T1000 (cell line): ENCODE measurements around the gene C10orf95.
"Not testable (repeated sequence)": the region's sequence is repeated elsewhere in the genome, so short reads cannot be mapped to it uniquely, and the experiment has no call there.

ENCODE experiments used
- DNase-seq: peaks from one replicate; lab custom pipeline; 2025; ENCODE audit warnings: mixed read lengths; lab: John Stamatoyannopoulos, UW

C10orf95 gene

GRCh38 chr10:102465466-102465865 is 14.1 kb upstream of the C10orf95 start:
- DNase-seq = no peak

GRCh38 chr10:102463983-102464382 is 12.6 kb upstream of the C10orf95 start:
- no peak for DNase-seq

- DNase-seq = no peak
Observed at GRCh38 chr10:102462512-102463054, 11.2 kb upstream of the C10orf95 start.

- no peak for DNase-seq
Observed at GRCh38 chr10:102461187-102462054, 10.1 kb upstream of the C10orf95 start.

DNA sequence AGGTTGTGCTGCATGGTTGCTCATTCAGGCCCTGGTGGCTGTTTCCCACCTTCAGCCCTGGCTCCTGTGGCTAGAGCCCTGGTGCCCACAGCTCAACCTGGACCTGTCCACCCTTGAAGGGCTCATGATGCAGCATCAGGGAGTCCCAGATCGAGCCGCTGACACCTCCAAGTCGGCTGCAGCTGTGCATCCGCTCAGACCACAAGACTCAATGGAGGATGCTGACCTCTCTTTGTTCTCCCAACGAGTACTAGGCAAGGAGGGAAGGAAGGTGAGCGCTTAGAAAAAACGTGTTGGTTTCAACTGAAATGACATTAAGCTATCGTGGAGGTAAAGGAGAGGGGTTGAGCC is 9.5 kb upstream of the C10orf95 start:
- DNase-seq = no peak

DNA sequence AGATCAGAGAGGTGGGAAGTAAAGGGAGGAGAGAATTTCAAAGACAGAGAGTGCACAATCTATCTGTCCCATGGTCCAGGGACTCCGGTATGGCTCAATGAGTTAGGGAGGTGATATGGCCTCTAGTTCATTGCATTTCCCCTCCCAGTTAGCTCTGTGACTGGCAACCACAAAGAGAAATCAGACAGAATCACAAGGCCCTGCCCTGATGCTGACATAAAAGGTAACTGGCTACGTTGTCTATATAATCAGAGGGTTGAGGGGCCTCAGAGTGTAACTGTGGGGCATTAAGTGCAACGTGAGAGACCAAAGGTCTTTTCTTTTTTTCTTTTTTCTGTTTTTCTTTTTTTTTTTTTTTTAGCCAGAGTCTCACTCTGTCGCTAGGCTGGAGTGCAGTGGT is 7.3 kb upstream of the C10orf95 start:
- DNase-seq = no peak

DNA sequence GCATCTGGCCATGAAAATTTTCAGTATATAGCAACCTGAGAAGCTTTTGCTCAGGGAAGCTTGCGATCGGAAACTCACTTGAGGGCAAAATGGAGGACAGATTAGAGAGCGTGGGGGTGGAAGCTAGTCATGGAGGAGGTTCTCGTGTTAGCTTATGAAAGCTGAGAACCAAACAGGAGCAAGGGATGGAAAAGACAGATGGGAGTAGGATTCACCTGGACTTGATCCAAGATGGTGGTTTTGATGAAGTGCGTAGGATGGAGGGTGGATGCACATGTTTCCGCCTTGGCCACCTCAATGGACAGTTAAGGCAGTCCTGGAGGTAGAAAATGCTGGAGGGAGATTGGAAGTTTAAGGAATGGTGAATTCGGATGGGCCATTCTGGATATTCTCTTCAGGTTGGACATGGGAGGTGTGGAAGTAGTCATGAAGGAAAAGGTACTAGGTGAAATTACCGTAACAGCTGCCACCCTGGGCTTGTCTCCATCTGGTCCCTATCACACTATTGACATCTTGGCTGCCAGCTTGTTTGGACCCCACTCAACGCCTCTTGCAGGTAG is 6.3 kb upstream of the C10orf95 start:
- DNase-seq = no peak

DNA sequence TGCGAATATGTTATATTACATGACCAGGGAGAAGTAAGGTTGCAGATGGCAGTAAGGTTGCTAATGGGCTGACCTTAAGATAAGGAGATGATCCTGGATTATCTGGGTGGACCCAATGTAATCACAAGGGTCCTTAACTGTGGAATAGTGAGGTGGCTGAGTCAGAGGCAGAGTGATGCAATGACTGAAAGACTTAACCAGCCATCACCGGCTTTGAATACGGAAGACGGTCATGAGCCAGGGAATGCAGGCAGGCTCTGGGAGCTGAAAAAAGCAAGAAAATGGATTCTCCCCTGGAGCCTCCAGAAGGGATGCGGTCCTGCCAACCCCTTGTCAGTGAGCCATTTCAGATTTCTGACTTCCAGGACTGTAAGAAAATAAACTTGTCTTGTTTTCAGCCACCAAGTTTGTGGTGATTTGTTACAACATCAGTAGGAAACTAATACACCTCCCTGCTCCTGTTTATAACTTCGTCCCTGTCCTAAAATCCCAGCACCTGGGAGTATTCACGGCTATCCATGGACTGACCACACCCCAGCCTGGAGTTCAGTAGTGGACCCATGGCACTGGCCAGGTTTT is 4.6 kb upstream of the C10orf95 start:
- DNase-seq = no peak

- DNase-seq = not testable (repeated sequence)
Observed at GRCh38 chr10:102454662-102455487, 3.5 kb upstream of the C10orf95 start.

DNA sequence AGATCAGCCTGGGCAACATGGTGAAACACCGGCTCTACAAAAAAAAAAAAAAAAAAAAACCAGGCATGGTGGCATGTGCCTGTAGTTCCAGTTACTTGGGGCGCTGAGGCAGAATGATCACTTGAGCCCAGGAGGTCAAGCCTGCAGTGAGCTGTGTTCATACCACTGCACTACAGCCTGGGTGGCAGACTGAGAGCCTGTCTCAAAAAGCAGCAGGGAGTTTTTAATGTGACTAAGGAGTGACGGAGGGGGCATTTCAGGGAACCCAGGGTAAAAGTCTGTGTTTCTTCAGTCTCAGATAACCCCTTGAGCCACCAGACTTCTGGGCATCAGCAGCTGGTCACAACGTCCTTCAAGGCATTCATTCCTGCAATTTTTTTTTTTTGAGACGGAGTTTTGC is 2.2 kb upstream of the C10orf95 start:
- DNase-seq = no peak

DNA sequence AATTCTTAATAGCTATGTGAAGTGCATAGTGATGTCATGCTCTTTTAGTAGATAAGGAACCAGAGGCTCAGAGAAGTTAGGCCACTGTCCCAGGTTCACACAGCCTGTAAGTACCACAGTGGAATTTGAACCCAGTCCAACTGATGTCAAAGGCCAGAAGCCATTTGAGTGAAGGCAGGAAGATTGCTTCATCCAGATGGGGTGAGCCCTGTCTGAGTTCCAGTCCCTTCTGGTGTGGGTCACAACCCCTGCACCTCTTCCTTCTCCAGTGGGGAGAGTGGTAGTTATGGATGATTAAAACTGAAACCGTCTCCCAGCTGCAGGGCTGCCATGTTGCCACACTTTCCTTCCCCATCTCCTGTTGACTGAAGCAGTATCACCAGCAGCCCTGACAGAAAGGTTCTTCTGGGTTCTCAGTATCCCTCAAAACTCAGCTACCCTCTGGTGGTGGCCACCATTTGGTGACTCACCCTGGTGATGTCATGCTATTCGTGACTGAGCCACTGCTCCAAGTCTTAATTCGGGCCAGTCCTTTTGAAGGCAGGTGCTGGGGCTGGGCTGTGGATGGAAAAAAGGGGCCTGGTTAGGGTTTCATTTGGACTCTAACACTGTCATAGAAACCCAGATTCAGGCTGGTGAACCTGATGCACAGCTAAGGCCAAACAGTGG is 1.5 kb upstream of the C10orf95 start:
- DNase-seq = no peak

DNA sequence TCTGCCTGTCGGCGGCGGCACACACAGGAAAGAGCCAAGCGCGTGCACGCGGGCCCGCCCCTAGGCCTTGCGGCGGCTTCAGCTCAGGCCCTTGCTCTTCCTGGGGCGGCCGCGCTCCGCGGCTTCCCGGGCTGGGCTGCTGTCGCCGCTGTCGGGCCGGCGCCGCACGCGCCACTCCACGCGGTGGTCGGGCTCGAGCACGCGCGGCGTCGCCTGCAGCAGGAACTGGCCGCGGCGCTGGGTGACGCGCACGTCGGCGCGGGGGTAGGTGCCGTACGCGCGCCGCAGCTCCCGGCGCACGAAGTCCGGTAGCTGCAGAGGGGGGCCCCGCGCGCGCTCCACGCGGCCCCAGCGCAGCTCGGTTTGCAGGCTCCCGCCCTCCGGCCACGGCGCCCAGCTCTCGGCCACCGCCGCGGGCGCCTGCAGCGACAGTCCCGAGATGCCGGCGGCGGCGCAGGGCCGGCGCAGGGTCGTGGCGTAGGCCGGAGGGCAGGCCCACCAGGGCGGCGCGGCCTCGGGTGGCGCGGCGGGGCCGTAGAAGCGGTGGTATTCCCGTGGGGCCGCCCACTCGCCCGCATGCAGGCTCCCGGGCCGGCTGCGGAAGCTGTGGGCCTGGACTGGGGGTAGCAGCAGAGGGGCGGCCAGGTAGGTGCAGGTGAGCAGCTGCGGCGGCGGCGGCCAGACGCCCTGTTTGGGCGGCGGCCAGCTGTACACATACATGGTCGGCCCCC is 804 bp downstream of the C10orf95 start:
- DNase-seq = peak; percentile 17

- DNase-seq = no peak
Observed at GRCh38 chr10:102450124-102450373, 1.3 kb downstream of the C10orf95 start.

DNA sequence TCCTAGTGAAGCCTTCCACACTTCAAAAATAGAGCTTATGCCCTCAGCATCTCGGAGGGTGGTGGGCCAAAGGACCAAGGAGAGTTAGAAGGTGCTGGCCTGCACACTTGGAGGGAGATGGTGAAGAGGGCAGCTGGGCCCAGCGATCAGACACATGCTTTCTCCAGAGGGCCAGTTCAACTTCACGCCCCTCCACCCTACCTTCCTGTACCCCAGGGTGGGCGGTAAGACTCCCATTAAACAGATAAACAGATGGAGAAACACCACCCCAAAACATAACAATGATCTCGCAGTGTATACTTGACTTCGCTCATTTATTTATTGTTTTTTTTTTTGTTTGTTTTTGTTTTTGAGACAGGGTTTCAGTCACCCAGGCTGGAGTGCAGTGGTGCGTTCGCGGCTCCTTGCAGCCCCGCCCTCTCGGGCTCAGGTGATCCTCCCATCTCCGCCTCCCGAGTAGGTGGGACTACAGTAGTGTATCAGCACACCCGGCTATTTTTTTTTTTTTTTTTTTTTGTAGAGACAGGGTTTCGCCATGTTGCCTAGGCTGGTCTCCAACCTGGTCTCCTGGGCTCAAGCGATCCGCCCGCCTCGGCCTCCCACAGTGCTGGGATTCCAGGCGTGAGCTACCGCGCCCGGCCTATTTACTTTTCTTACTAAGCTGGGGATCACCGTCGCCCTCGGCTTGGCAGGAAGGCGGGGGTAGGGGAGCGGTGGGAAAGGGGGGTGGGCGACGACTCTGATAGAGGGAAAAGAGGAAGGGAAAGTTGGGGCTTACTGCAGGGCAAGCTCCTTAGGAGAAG is 1.8 kb downstream of the C10orf95 start:
- DNase-seq = no peak

- DNase-seq = no peak
Observed at GRCh38 chr10:102444851-102445250, 6.5 kb downstream of the C10orf95 start.

DNA sequence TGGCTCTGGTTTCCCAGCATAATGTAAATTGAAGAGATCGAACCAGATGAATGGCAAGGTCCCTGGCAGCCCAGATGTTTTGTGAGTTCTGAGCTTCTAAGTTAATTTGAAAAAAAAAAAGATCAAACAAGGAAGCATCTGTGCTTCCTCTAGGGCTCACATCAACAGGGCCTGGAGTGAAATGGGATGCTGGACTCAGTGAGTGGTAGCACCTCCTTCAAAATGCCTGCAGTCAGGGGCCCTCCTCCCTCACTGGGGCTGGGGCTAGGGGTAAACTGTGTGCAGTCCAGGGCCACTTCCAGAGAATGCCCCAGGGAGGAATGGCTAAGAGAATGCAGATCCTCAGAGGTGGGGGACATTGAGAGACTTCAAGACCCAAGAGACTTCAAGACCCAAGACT is 13.0 kb downstream of the C10orf95 start:
- no peak for DNase-seq

DNA sequence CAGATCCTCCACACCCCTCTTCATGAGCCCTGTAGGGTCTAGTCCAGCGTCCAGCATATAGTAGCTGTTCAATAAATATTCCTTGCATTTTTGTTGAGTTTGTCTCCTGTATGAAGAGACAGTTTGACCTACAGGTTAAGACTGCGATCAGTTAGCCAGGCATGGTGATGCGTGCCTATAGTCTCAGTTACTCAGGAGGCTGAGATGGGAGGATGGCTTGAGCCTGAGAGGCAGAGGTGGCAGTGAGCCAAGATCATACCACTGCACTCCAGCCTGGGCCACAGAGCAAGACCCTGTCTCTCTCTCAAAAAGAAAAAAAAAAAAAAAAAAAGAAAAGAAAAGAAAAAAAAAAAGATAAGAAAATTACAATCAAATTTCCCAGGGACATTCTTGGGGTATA is 13.8 kb downstream of the C10orf95 start:
- DNase-seq = no peak

DNA sequence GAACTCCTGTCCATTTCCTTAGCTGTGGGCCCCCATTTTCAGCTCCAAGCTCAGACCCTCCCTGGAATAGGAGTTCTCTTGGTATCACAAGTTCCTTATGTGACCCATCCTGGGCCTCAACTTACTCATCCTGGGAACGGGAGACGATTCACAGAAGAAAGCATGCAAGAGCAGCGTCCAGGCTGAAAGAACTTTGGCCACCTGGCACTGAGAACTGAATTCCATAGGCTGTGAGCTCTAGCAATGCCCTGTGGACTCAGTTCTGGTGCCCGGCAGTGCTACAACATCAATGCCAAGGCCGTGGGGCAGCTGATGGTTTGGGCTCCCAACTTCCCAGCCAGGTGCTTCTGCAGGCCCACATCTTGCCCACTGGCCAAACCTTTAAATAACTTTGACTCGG is 15.0 kb downstream of the C10orf95 start:
- no peak for DNase-seq

DNA sequence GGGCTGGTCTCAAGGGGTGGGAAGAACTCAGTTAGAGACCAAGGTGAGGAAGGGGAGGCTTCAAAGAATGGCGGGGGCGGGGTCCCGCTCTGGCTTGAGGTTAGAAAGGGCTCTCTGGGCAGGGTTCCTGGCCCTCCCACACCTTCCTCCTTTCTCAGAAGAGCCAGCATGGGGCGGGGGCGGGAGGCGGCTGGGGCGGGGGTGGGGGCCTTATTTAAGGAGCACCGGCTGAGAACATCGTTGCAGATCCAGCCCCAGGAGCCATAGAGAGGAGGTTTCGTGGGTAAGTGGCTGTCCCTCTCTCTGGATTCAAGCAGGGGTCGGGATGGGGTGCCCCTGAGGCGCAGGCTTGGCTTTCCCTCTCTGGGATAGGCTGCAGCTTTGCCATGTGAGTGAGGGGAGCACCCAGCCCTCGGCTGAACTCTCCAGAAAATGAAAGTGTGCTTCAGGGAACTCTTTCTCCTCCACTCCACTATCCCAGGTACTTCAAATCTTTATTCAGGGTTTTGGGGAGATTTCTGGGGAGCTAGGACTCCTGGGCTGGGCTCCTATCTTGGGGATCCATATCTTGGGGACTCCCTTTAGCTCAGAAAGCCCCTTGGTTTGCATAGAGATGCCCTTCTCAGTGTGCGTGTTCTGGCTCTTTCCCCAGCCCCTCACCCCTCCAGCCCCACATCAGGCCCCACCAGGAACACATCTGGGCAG is 15.7 kb downstream of the C10orf95 start:
- no peak for DNase-seq

GRCh38 chr10:102435133-102435497 is 16.2 kb downstream of the C10orf95 start:
- DNase-seq = no peak
